ENCODE results near the gene GM2A.

The GM2A gene

DNA sequence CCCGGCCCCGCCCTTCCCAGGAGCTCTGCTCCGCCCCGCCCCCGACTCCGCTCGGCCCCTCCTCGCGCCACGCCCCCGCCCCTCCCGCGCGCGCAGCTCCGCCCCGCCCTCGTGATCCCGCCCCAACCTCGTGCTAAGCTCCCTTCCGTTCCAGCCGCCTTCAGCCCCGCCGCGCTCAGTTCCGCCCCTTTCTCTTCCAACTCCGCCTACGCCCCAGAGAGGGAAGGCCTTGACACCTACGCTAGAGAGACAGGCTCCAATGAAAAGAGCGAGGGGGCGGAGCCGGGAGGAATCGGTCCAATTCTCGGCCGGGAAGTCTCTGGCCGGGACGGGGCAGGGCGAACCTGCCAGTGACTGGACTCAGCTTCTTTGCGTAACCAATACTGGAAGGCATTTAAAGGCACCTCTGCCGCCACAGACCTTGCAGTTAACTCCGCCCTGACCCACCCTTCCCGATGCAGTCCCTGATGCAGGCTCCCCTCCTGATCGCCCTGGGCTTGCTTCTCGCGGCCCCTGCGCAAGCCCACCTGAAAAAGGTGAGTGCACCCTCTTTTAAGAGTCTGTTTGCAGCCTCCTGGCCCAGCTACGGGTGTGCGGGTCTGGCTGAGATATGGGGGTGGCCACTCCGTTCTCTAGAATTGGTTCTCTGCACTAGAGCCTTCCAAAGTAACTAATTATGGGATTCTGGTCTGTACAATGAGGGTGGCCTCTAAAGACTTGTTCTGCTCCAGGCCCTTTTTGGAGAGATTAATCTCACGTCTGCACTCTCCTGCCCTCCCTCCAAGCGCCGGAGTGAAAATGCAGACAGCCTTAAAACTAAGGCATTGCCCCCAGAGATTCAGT is at the start of gene GM2A:
Gene GM2A (plus strand): TSS at position 424 of the 843 bp plus-strand sequence. CDS start 32 bp downstream, at position 456.
- FAIRE-seq, result peak; percentile 99
- peak; percentile 87 for DNase-seq (ENCODE audit: extremely low spot score, insufficient read length, low read depth)

DNA sequence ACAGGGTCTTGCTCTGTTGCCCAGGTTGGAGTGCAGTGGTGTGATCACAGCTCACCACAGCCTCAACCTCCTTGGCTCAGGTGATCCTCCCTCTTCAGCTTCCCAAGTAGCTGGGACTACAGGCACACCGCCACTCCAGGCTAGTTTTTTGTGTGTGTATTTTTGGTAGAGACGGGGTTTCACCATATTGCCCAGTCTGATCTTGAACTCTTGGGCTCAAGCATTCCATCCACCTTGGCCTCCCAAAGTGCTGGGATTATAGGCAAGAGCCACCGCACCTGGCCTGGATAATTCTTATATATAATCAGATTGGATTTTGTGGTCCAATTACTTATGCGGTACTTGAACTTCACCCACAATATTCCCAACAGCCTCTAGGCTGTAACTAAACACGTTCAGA is 48.9 kb upstream of the GM2A start:
- DNase-seq (ENCODE audit: extremely low spot score, insufficient read length, low read depth), result no peak

DNA sequence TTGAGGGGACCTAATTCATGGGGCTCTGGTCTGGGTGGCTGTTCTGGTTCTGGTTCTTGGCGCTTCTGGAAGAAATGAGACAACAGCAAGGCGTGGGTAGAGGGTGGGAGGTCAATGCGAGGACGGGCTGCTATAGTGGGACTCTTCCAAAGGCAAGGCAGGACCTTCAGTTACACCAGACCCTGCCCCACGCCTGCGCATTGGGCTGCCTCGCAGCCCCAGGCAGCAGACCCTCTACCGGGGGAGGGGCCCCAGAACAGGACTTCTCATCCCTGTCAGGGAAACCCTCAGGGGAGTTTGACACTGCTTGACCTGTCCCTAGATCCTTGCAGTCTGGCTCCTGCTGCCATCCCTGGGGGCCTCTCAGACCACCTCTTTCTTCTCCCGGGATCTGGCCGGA is 47.6 kb upstream of the GM2A start:
- DNase-seq (ENCODE audit: extremely low spot score, insufficient read length, low read depth) (no peak), FAIRE-seq (no peak)

More for the DNA sequence above, 48.9 kb upstream of the GM2A start:
- FAIRE-seq, result no peak

DNA sequence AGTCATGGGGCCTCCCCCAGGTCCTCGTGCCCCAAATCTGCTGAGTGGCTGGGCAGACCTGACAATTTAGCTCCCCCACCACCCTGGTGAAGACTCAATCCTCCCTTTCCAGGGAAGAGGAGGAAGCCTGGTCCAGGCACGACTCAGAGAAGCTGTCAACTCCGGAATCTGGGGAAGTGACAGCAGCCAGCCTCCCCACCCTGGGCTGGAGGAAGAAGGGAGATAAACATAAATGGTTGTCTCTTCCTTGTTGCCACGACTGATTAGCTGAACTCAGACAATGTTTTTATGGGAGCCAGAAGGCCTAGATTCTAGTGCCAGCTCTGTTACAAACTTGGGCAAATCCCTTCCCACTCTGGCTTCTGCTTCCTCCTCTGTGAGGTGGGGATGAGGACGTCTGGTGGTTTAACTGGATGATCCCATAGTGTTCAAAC is 44.5 kb upstream of the GM2A start:
- DNase-seq (ENCODE audit: extremely low spot score, insufficient read length, low read depth) (no peak), FAIRE-seq (no peak)

DNA sequence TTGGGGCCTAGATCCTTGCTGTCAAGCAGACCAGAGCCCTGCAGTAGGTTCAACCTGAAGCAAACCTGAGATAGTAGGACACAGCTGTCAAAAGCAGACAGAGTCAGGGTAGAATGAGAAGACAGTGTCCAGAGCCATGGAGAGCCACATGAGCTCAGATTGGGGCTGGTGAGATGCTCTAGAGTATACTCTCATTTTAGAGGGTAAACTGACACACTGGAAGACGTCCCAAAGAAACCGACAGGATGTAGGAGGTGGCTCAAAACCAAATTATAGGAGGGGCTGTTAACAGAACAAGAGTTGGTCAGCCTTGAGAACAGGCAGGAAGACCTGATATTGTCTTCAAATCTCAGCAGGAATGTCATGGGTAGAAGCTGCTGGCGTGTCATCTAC is 40.6 kb upstream of the GM2A start:
- FAIRE-seq, result no peak
- DNase-seq (ENCODE audit: extremely low spot score, insufficient read length, low read depth), result no peak

DNA sequence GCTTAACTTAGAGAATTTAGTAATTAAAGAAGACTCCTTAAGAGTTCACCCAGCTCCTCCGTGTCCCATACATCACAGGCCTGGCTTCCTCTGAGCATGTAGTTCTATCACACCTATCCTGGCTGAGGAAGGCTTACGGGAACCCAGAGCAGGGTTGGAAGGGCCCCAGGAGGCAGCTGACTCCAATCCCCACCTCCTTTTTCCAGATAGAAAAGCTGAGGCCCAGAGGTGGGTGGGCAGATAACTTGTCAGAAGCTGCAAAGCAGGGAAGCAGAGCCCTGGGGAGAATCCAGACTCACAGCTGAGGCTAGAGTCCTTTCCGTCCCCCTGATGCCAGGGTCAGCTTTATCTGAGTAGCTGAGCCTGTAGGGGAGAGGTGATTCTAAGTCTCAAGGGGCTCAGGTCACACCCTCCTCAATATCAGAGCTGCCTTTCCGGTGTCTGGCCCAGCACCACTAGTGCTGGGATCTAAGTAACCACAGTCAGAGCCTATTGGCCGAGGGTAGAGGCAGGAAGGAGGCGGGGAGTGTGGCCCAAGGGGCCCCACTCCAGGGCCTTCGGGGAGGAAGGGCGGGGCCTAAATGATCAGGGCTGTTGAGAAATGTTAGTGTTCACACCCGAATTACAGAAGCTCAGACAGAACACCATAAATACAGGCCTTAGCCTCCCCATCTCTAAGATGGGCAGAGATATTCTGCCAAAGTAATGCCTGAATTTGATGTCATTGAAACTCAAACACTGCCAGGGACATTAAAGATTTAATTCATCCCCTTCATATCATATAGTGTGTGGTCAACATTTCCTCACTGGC is 39.0 kb upstream of the GM2A start:
- DNase-seq (ENCODE audit: extremely low spot score, insufficient read length, low read depth) (peak; percentile 87), FAIRE-seq (peak; percentile 100)

DNA sequence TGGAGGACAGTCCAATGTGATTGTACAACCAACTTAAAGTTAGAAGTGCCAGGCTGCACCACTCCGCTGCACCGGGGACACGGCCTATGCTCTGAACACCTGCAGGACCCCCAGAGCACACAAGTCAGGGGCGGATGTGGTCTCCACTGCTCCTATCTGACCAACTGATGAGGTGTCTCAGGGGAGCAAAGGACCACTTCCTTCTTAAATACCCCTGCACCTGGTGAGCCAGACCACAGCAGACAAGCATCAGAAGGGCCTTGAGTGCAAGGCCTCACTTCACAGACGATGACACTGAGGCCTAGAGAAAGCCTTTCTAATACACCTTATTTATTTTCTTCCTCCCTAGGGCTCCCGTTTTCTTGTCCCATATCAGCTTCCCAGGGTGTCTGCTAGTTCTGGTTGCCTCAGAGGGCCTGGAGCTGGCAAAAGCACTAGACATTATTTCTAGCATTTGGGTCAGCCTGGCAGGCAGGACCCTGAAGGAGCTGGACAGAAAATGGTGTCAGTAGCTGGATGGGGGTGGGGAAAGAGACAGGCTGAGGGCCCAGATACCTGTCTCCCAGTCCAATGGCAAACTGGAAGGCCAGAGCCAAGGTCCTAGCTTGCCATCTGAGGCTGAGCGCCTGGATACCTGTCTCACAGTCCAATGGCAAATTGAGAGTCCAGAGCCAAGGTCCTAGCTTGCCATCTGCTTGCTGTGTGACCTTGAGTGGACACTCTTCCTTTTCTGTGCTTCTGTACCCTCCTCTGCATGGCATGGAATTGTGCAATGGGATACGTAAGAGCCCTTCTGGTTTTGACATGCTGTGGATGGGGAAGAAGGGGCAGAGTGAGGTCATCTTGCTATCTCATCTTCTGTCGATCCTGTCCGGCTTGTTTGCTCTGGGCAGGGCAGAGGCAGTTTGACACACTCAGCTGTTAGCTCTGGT is 38.1 kb upstream of the GM2A start:
- DNase-seq (ENCODE audit: extremely low spot score, insufficient read length, low read depth) (no peak), FAIRE-seq (no peak)

DNA sequence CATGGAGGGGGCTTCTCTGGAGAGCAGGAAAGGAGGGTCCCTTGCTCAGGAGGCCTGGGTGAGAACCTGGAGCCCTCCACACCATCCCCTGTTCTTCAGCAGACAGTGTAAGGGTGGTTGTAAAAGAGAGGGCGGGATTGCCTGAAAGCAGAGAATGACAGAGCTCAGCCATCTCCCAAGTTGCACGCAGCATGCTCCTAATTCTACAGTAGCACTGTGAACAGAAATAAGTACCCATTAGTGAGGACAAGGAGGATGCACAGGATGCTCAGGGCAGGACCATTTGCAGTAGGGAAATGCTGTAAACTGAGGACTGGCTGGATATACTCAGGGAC is 37.5 kb upstream of the GM2A start:
- FAIRE-seq, result peak; percentile 51

DNA sequence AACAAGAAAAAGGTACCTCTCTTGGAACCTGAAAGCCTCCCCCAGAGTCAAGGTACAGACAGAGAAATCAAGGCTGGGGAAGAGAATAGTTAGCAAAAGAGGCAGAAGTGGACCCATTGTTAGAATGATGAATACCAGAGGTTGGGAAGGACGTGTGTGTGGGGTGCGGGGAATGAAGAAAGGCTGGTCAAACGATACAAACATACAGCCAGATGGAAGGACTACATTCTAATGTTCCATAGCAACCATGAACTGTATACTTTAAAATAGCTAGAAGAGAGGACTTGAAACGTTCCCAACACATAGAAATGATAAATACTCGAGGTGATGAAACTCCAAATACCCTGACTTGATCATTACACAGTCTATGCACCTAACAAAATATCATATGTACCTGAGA is 36.2 kb upstream of the GM2A start:
- FAIRE-seq, result no peak
- DNase-seq (ENCODE audit: extremely low spot score, insufficient read length, low read depth), result no peak

More for the DNA sequence above, 37.5 kb upstream of the GM2A start:
- no peak for DNase-seq (ENCODE audit: extremely low spot score, insufficient read length, low read depth)

DNA sequence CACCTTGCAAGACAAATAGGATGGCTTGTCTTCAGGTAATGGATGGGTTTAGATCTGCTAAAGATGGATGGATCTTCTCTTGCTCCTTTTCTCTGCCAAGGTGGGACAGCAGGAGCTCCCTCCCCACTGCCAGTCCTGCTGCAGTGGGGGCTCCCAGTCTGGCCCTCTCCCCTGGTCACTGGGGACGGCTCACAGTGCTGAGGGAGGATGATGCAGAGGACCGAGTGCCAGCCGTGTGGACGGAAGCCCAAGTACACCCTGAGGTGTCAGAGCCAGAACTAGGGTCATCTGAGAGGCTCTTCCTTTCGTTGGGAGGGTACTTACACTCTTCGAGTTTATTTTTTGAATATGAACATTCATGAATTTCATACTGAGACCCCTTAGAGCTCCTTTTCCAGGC is 34.8 kb upstream of the GM2A start:
- DNase-seq (ENCODE audit: extremely low spot score, insufficient read length, low read depth), result no peak
- FAIRE-seq, result no peak

DNA sequence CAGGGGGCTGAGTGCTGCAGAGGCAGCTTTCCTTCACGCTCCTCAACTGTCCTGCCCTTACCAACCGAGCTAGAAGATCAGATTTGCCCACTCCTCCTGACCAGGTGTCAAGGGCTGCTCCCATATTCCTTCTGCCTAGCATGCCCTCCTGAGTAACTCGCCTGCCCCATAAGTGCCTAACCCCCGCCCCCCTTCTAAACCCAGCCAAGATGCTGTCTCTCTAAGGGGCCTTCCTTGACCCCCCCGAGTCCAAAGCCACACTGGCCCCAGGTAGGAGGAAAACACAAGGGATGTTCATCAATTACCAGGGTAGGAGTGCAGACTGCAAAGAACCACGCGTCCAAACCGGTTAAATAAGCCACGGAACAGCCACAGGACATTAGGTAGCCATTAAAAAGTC is 33.8 kb upstream of the GM2A start:
- DNase-seq (ENCODE audit: extremely low spot score, insufficient read length, low read depth), result no peak
- no peak for FAIRE-seq

DNA sequence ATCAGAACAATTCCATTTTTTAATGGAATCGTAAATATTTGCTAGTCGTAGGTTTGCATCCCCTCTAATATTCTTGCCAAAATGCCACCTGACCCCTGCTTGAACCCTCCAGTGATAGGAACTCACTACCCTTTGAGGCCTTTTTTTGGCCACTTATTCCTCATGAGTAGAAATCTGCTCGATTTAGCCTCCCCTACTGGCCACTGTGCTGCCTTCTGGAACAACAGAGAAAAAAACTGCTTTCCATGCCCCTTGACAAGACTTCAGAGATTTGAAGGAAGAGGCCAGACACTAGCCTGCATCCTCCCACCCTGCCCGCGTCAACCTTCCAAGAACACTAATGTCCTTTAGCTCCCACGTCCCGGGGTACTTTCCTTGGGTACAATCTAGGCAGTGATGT is 33.2 kb upstream of the GM2A start:
- DNase-seq (ENCODE audit: extremely low spot score, insufficient read length, low read depth) (no peak), FAIRE-seq (peak; percentile 12)

DNA sequence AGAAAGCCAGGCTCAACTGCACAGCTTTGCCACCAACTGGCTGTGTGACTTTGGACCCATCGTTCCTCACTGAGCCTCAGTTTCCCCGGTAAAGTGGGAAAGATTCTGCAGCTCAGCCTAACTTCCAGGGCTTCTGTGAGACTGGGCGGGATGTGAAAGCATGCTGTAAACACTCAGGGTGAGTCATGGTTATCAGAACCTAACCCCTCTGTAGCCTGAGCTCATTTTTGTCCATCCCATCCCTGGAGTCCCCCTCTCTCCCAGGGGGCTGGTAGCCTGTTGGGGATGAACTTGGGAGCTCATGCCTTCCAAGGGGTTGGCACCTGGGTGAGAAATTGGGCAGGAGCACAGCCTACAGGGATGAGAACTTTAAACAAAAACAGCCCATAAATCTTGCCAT is 31.4 kb upstream of the GM2A start:
- FAIRE-seq, result no peak
- no peak for DNase-seq (ENCODE audit: extremely low spot score, insufficient read length, low read depth)

DNA sequence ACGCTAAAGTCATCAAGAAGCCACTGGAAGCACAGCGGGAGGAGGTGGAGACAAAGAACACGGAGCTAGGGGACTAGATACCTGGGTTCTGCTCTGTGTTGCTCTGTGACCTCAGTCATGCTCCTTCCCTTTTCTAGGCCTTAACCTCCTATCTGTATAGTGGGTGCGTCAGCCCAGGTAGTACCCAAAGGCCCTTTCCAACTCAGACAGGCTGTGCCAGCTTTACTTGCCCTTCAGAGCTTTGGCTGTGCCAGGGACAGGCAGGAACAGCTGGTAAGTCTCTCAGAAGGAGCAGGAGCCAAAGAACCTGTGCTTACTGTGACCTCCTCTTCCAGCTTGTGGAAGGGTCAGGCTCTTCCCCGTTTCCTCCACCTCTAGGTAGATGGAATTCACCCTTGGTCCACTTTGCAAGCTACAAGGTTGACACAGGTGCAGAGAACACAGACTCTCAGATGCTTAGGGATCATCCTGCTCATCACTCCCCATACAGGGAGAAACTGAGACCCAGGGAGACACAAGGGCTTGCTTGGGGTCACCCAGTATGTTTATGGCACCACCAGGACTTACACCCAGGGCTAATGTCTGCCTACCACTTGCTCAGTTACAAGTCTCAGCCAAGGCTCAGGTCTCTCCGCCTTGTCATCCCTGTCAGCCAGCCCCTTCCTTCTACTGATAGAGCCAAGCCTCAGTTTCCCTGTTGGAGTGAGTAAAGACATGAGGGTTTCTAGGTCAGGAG is 30.8 kb upstream of the GM2A start:
- FAIRE-seq (no peak), DNase-seq (ENCODE audit: extremely low spot score, insufficient read length, low read depth) (no peak)

DNA sequence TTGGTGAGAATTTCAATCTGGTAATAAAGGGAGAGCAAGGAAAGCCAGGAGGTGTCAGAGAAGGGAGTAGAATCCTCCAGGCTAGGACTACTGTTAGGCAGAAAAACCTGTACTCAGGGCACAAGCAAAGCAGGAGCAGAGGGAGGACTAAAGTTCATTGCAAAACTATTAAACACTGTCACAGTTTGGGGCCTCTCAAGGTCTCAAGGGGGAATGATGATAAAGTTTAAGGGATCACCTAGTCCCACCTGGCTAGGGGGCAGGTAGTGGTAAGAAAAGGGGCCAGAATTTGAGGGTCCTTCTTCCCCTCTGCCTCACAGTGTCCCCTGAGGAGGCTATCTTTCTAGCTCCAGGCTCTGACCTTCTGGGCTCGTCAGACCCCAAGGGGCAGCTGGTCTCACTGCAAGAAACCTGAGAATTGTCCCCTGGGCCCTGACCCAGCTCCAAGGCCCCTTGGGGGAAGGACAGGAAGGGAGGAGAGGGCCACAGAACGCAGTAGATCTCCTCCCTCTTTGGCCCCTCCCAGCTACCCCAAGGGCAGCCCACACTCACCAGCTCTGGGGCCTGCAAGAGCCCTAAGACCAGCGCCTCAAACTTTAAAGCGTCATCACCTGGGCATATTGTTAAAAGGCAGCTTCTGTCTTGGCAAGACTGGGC is 30.1 kb upstream of the GM2A start:
- no peak for DNase-seq (ENCODE audit: extremely low spot score, insufficient read length, low read depth)
- peak; percentile 92 for FAIRE-seq

DNA sequence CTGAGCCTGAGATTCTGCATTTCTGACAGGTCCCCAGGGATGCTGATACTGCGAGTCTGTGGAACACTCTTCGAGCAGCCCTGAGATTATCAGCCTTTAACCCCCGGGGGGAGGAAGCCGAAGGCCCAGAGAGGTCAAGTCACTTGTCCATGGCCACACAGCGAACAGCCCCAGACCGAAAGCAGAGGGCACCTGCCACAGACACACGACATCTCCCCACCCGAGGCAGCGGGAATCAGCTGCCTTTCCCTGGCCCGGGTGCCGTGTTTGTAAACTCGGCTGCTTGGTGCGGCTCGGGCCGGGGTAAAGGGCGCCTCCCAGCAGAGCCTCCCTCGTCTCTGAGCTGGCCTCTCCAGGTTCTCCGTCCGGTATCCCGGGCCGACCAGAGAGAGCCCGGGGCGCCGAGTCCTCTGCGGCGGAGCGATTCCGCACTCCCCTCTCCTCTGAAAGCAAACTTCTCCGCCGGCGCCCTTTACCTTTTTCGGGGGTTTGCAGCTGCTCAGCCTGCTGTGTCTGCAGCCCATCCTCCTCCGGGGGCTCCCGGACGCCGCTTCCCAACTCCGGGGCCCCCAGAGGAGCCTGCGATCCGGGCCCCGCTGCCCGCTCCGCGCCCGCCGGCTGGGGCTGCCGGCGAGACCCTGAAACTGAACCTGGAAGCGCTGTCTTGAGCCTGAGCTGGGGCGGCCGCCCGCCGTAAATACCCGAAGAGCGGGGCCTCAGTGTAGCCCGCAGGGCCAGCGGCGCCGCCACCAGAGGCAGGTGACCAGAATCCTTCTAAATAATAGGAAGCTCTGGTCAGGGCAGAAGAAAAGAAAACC is 29.3 kb upstream of the GM2A start, which contains the start of gene CCDC69:
Gene CCDC69 (minus strand): TSS at position 646 of the 818 bp plus-strand sequence. CDS start 122 bp downstream, at position 524.
- DNase-seq (ENCODE audit: extremely low spot score, insufficient read length, low read depth), result no peak
- FAIRE-seq, result peak; percentile 48

DNA sequence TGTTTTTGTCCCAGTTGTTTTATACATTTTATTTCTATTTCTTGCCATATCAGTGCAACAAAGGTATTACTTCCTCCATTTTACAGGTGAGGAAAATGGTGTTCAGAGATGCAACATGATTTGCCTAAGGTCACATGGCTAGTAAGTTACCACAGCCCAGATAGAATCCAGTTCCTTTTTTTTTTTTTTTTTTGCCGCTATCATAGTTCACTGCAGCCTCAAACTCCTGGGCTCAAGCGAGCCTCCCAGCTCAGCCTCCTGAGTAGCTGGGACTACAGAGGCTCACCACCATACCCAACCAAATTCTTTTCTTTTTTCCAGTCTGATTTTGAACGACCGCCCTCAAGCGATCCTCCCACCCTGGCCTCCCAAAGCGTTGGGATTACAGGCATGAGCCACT is 28.6 kb upstream of the GM2A start:
- DNase-seq (ENCODE audit: extremely low spot score, insufficient read length, low read depth) (no peak), FAIRE-seq (no peak)

DNA sequence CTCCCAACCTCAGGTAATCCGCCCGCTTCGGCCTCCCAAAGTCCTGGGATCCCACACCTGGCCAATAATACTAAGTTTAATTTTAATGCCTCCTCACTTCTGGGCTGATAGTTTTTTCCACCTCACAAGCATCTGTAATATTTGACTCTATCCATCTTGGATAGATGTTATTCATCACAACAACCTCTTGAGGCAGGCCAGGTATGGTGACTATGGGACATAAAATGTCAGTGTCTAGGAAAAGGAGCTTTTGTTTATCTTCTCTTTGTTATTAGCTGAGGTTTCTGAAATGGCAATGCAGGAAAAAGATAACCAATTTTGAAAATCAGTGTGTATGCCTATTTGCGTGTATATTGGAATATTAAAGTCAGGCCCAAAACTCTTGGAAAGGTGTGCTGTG is 27.9 kb upstream of the GM2A start:
- DNase-seq (ENCODE audit: extremely low spot score, insufficient read length, low read depth) (no peak), FAIRE-seq (no peak)
